B cell (primary cell): ENCODE data around the gene CDH20. TPM values are rescaled to one million over a fixed set of nuclear protein-coding genes. Genes with fewer than 3 reads are reported as not detected.

Source experiments
- ATAC-seq: fragments of 200-7000 bp; cut with Tn5 transposase; one replicate; pipeline ENCODE4 v1.10.0; 2021; ENCODE audit warnings: low read depth, mild to moderate bottlenecking, moderate number of reproducible peaks, moderate library complexity
- CTCF ChIA-PET: fragments of 350-600 bp; sonication (Branson Sonifier 250); formaldehyde crosslinking; loops from one replicate; lab custom pipeline; 2021; ENCODE audit warnings: antibody characterized with exemption, inconsistent platforms; lab: Charles Lee
- POLR2A ChIA-PET: fragments of 350-600 bp; sonication (Branson Sonifier 250); formaldehyde crosslinking; loops from one replicate; lab custom pipeline; 2021; ENCODE audit warnings: antibody characterized with exemption; lab: Charles Lee
- DNase-seq: peaks from one replicate; pipeline ENCODE4 v3.0.0; 2013
- H2AFZ ChIP-seq: 2 replicates; pipeline ENCODE4 v1.6.1; 2012; ENCODE audit warnings: mild to moderate bottlenecking, low read depth, low read length; ENCODE audit not compliant: insufficient read depth, poor library complexity, severe bottlenecking
- H3K27ac ChIP-seq, 2 donors: 1 replicate in 1 of 2; 2 replicates in 1 of 2; pipeline ENCODE4 v1.5.1; 2012 to 2013; ENCODE audit warnings: low read length in 2 of 2, mild to moderate bottlenecking in 2 of 2, moderate library complexity in 1 of 2
- H3K27me3 ChIP-seq, 4 experiments: fragments of 200-600 bp in 1 of 4; sonication (generic) in 1 of 4; replicated peaks in 1 of 4; 1 replicate in 2 of 4; 2 replicates in 2 of 4; pipeline versions ENCODE4 v1.6.1 to v1.7.0; 2013 to 2016; ENCODE audit warnings: low read length in 3 of 4, mild to moderate bottlenecking in 2 of 4, mixed read lengths in 1 of 4, moderate library complexity in 1 of 4; ENCODE audit not compliant: insufficient read depth in 4 of 4, control insufficient read depth in 3 of 4; ENCODE audit errors: control extremely low read depth in 1 of 4
- H3K36me3 ChIP-seq, 2 experiments: replicated peaks in 1 of 2; 1 replicate in 1 of 2; 2 replicates in 1 of 2; pipeline versions ENCODE4 v1.6.1 to v1.7.1; 2013; ENCODE audit warnings: low read length in 1 of 2; ENCODE audit not compliant: insufficient read depth in 2 of 2, control insufficient read depth in 1 of 2; ENCODE audit errors: control extremely low read depth in 1 of 2, extremely low read depth in 1 of 2
- H3K4me1 ChIP-seq, 2 donors: fragments of 200-600 bp in 1 of 2; sonication (generic) in 1 of 2; 1 replicate in 1 of 2; 2 replicates in 1 of 2; pipeline versions ENCODE4 v1.5.1 to v1.6.1; 2013 to 2017; ENCODE audit warnings: low read length in 2 of 2; ENCODE audit not compliant: control insufficient read depth in 2 of 2, insufficient read depth in 2 of 2
- H3K4me2 ChIP-seq: replicated peaks from 2 replicates; pipeline ENCODE3; 2012; ENCODE audit warnings: mild to moderate bottlenecking, low read depth, low read length; ENCODE audit not compliant: poor library complexity, severe bottlenecking
- H3K4me3 ChIP-seq, 5 experiments: fragments of 200-600 bp in 1 of 5; sonication (generic) in 1 of 5; 1 replicate in 3 of 5; 2 replicates in 2 of 5; pipeline versions ENCODE4 v1.5.1 to v1.7.0; 2011 to 2016; ENCODE audit warnings: low read length in 4 of 5, mild to moderate bottlenecking in 4 of 5, low read depth in 2 of 5, control low read depth in 1 of 5, moderate library complexity in 1 of 5; ENCODE audit not compliant: insufficient read depth in 1 of 5; ENCODE audit errors: control extremely low read depth in 1 of 5, extremely low read depth in 1 of 5
- H3K79me2 ChIP-seq: fragments of 200-600 bp; sonication (generic); one replicate; pipeline ENCODE4 v1.6.0; 2016; ENCODE audit warnings: low read length; ENCODE audit not compliant: control insufficient read depth, insufficient read depth
- H3K9ac ChIP-seq: fragments of 200-600 bp; sonication (generic); 2 replicates; pipeline ENCODE4 v1.6.1; 2017; ENCODE audit warnings: mild to moderate bottlenecking, low read length, moderate library complexity
- H3K9me3 ChIP-seq, 3 donors: one replicate each; pipeline versions ENCODE4 v1.6.1 to v1.7.1; 2013; ENCODE audit warnings: low read length in 2 of 3; ENCODE audit not compliant: control insufficient read depth in 2 of 3, insufficient read depth in 1 of 3; ENCODE audit errors: control extremely low read depth in 1 of 3
- H4K20me1 ChIP-seq: 2 replicates; pipeline ENCODE4 v1.6.0; 2012; ENCODE audit warnings: mild to moderate bottlenecking, low read length; ENCODE audit not compliant: insufficient read depth, control insufficient read depth, poor library complexity, severe bottlenecking
- H3K27ac Mint-ChIP-seq: one replicate; pipeline ENCODE4 v1.8.0; 2021; ENCODE audit warnings: mixed read lengths
- H3K27me3 Mint-ChIP-seq: one replicate; pipeline ENCODE4 v1.8.0; 2021; ENCODE audit warnings: mixed read lengths
- H3K4me1 Mint-ChIP-seq: one replicate; pipeline ENCODE4 v1.8.0; 2021; ENCODE audit warnings: mixed read lengths
- H3K4me3 Mint-ChIP-seq: one replicate; pipeline ENCODE4 v1.8.0; 2021; ENCODE audit warnings: mixed read lengths
- H3K9me3 Mint-ChIP-seq: one replicate; pipeline ENCODE4 v1.8.0; 2022; ENCODE audit warnings: mixed read lengths; ENCODE audit not compliant: insufficient read depth
- CTCF ChIP-seq: fragments of 200-600 bp; IDR thresholded peaks from one replicate; pipeline ENCODE4 v1.8.0; 2022; ENCODE audit warnings: antibody characterized with exemption, mild to moderate bottlenecking
- EZH2 ChIP-seq: IDR thresholded peaks from 2 replicates; pipeline ENCODE4 v1.6.1; 2012; ENCODE audit warnings: borderline replicate concordance, low read depth, mild to moderate bottlenecking, moderate library complexity, low read length; ENCODE audit not compliant: insufficient read depth, poor library complexity, severe bottlenecking
- WGBS: methylation state at CpG from one replicate; pipeline ENCODE4 v1.1.5; 2013; ENCODE audit warnings: missing lambda C conversion rate; ENCODE audit not compliant: insufficient coverage; 5-methylcytosine and 5-hydroxymethylcytosine counted together
- intact Hi-C: fragments of 100-400 bp; cut with micrococcal nuclease; formaldehyde crosslinking; loops from one replicate; pipeline ENCODE4 v1.10.0; 2022
- polyA plus RNA-seq: library from polyadenylated mRNA; depleted of rRNA; stranded (reverse); fragments of >200 nt; gene quantifications from 2 replicates; pipeline ENCODE4 v1.2.3, GENCODE V29; 2012
- total RNA-seq, 2 donors: library from RNA; stranded (reverse); fragments of 120-200 nt in 1 of 2; gene quantifications; 1 replicate in 1 of 2; 2 replicates in 1 of 2; pipeline versions ENCODE4 v1.2.3 to v1.2.4, GENCODE V29; 2013 to 2022

Gene CDH20
- total and polyA plus RNA-seq, 2 donors (not counting 1 experiment from before 2014, with no cell fraction given), result 0.09 TPM; not detected in 1

- no peaks in the 10 kb centered on the region for H3K79me2 ChIP-seq
- ChIA-PET POLR2A (no interaction called here), CTCF (no interaction called here)
- no peak overlapping the region for H3K27ac ChIP-seq
- H3K4me3 ChIP-seq, result no peak overlapping the region
- H3K36me3 ChIP-seq, result no peaks in the 10 kb centered on the region
- no CpG with 5 or more reads among the region's 1 CpG for WGBS
- intact Hi-C loops, result no loop called here
- H3K4me2 ChIP-seq, result no peak overlapping the region
- DNase-seq (no peak), ATAC-seq (no peak)
- H4K20me1 ChIP-seq, result no peaks in the 10 kb centered on the region
- no peak overlapping the region for H3K9ac ChIP-seq
- Mint-ChIP-seq H3K4me1 (no peaks in the 10 kb centered on the region), H3K4me3 (no peak overlapping the region), H3K27me3 (peaks cover 11% of the 10 kb centered on the region), H3K27ac (no peak overlapping the region), H3K9me3 (no peaks in the 10 kb centered on the region)
- no peaks in the 10 kb centered on the region for H3K4me1 ChIP-seq
- H3K27me3 ChIP-seq, result peaks cover 0 to 3% (median 0%) of the 10 kb centered on the region in 4 experiments
- TF ChIP-seq CTCF, result no peak
- no peak for TF ChIP-seq EZH2
- H2AFZ ChIP-seq, result no peak overlapping the region
- H3K9me3 ChIP-seq, result peaks cover 1 to 2% (median 2%) of the 10 kb centered on the region in 3 donors
These were observed 131.4 kb downstream of the CDH20 start for GRCh38 chr18:61464551-61465142.

- no peaks in the 10 kb centered on the region for H4K20me1 ChIP-seq
- intact Hi-C loops, result no loop called here
- no peaks in the 10 kb centered on the region for H3K9me3 Mint-ChIP-seq
- no peak for ATAC-seq
- H2AFZ ChIP-seq, result no peak overlapping the region
- peaks cover 0 to 3% (median 0%) of the 10 kb centered on the region in 4 experiments for H3K27me3 ChIP-seq
- H3K4me1 Mint-ChIP-seq, result no peaks in the 10 kb centered on the region
- H3K4me3 Mint-ChIP-seq, result no peak overlapping the region
- H3K36me3 ChIP-seq, result no peaks in the 10 kb centered on the region
- H3K9ac ChIP-seq, result no peak overlapping the region
- no peak overlapping the region for H3K27ac Mint-ChIP-seq
- 87% methylated on average over 3 of the region's 3 CpGs for WGBS
- H3K4me2 ChIP-seq, result no peak overlapping the region
- H3K4me3 ChIP-seq, result no peak overlapping the region
- H3K4me1 ChIP-seq, result no peaks in the 10 kb centered on the region
- peaks cover 4% of the 10 kb centered on the region for H3K27me3 Mint-ChIP-seq
- H3K79me2 ChIP-seq, result no peaks in the 10 kb centered on the region
- ChIA-PET POLR2A (no interaction called here), CTCF (no interaction called here)
- H3K27ac ChIP-seq, result no peak overlapping the region
- DNase-seq, result no peak
- H3K9me3 ChIP-seq, result peaks cover 0 to 2% (median under 1%) of the 10 kb centered on the region in 3 donors
- TF ChIP-seq EZH2 (no peak), CTCF (no peak)
These were observed 133.5 kb downstream of the CDH20 start for GRCh38 chr18:61466736-61467135.
